Spleen (tissue), 7 donors: ENCODE results near the gene C2orf92.

Source experiments
- CTCF ChIP-seq, 11 experiments: fragments of 200-600 bp in 7 of 11; fragments of 450-650 bp in 4 of 11; sonication (generic) in 4 of 11; IDR thresholded peaks in 8 of 11; conservative IDR thresholded peaks in 3 of 11; 1 replicate in 7 of 11; 2 replicates in 4 of 11; pipeline versions ENCODE4 v1.4.0 to v1.8.0; 2016 to 2021; ENCODE audit warnings: antibody characterized with exemption in 11 of 11, inconsistent platforms in 4 of 11, mild to moderate bottlenecking in 1 of 11
- POLR2A ChIP-seq, 3 donors: fragments of 450-650 bp; IDR thresholded peaks; one replicate each; pipeline ENCODE4 v1.5.1; 2017; ENCODE audit warnings: antibody characterized with exemption in 3 of 3, mild to moderate bottlenecking in 1 of 3
- donor health status: DM: no; HTN: no; CAD: no; lungs with moderate emphysema.
- donor health status: DM: no; HTN: no; CAD: no.
- donor health status: DM: no; HTN: no; CAD: no.

GRCh38 chr2:97651114-97651513, 18.4 kb upstream of the C2orf92 start:
- TF ChIP-seq CTCF (IDR thresholded peaks at IDR 0.05 in 8 of 11, conservative IDR thresholded peaks at IDR 0.05 in 3 of 11) (no peak), POLR2A (IDR thresholded peaks at IDR 0.05) (no peak)
